GM23248 (cell line): Measurements from ENCODE around the gene RPS24.

Experiments
- EZH2 ChIP-seq: fragments of 200-600 bp; sonication (generic); IDR thresholded peaks from 2 replicates; pipeline ENCODE4 v1.6.1; 2018; ENCODE audit warnings: antibody characterized with exemption, mild to moderate bottlenecking; ENCODE audit not compliant: insufficient read depth, poor library complexity, severe bottlenecking
- EZH2phosphoT487 ChIP-seq: fragments of 200-600 bp; sonication (generic); IDR thresholded peaks from 2 replicates; pipeline ENCODE4 v1.6.1; 2018; ENCODE audit warnings: antibody characterized with exemption, moderate library complexity, mild to moderate bottlenecking, low read depth; ENCODE audit not compliant: insufficient read depth

- TF ChIP-seq EZH2 (no peak), EZH2phosphoT487 (no peak)
These were observed 11.6 kb downstream of the RPS24 start for GRCh38 chr10:78045237-78045636.
